Fibroblast of the aortic adventitia (primary cell): ENCODE data around the gene TTLL13. TPM values are rescaled to one million over a fixed set of nuclear protein-coding genes. Genes with fewer than 3 reads are reported as not detected.
A peak's percentile ranks its signal among the peaks of the same experiment; 100 is the strongest.

Source experiments
- DNase-seq: peaks from one replicate; pipeline ENCODE4 v3.0.0-alpha.2; 2010; ENCODE audit warnings: low read depth
- H3K4me3 ChIP-seq: 2 replicates; pipeline ENCODE4 v1.5.1; 2011; ENCODE audit warnings: low read depth, mild to moderate bottlenecking, control low read depth, low read length, moderate library complexity
- CTCF ChIP-seq: IDR thresholded peaks from 2 replicates; pipeline ENCODE4 v1.5.1; 2011; ENCODE audit warnings: mild to moderate bottlenecking, low read length, control low read depth, inconsistent platforms; ENCODE audit not compliant: insufficient read depth
- total RNA-seq: library from RNA; depleted of rRNA; stranded (reverse); fragments of >200 nt; gene quantifications from 2 replicates; pipeline ENCODE4 v1.2.3, GENCODE V29; 2012; ENCODE audit warnings: low replicate concordance

Gene TTLL13
- 0.09 TPM in 1 of 2 replicates, not detected in the other for total RNA-seq

- DNase-seq: peak; percentile 73
- TF ChIP-seq CTCF: no peak
- peak within 1 kb of the TSS; percentile 75 for H3K4me3 ChIP-seq
Observed at GRCh38 chr15:90249203-90249863, at the start of gene TTLL13. Gene TTLL13, plus strand, starts transcription at chr15:90249556. Its CDS starts 1,075 bp downstream, at chr15:90250631.

GRCh38 chr15:90200534-90201129 is 48.7 kb upstream of the TTLL13 start:
- no peak for TF ChIP-seq CTCF
- no peak for DNase-seq
- peak overlapping the region; percentile 83 for H3K4me3 ChIP-seq

- peak within 1 kb of the TSS; percentile 83 for H3K4me3 ChIP-seq
- no peak for DNase-seq
- TF ChIP-seq CTCF: no peak
Observed at GRCh38 chr15:90201130-90201943, 48.0 kb upstream of the TTLL13 start, which contains the start of gene SEMA4B. Gene SEMA4B, plus strand, starts transcription at chr15:90201330. Its CDS starts 249 bp downstream, at chr15:90201579.

- TF ChIP-seq CTCF: no peak
- DNase-seq: no peak
- peak overlapping the region; percentile 83 for H3K4me3 ChIP-seq
Observed at GRCh38 chr15:90201944-90202375, 47.4 kb upstream of the TTLL13 start.

GRCh38 chr15:90202929-90203328 is 46.4 kb upstream of the TTLL13 start:
- no peak for TF ChIP-seq CTCF
- no peak overlapping the region for H3K4me3 ChIP-seq
- no peak for DNase-seq

GRCh38 chr15:90203473-90203872 is 45.9 kb upstream of the TTLL13 start:
- H3K4me3 ChIP-seq: no peak overlapping the region
- DNase-seq: no peak
- TF ChIP-seq CTCF: no peak
